ENCODE measurements around the gene PDZD4. TPM values are rescaled to one million over a fixed set of nuclear protein-coding genes. Genes with fewer than 3 reads are reported as not detected.

Gene PDZD4
- total and polyA plus RNA-seq, 4 donors, result 0.15 to 1.8 (median 0.69) TPM

- H3K9me3 ChIP-seq (ENCODE audit: control insufficient read depth in 4 of 4, low read length in 3 of 4), result no peaks in the 10 kb centered on the region
- DNase-seq (ENCODE audit: low spot score), result no peak
- TF ChIP-seq FOXA1 (IDR thresholded peaks at IDR 0.05) (no peak), FOXA2 (IDR thresholded peaks at IDR 0.05) (no peak), GABPA (IDR thresholded peaks at IDR 0.05 in 1 of 2, conservative IDR thresholded peaks at IDR 0.05 in 1 of 2) (no peak), SP1 (IDR thresholded peaks at IDR 0.05) (no peak), CTCF (IDR thresholded peaks at IDR 0.05; ENCODE audit: low read depth, low read length, missing input control) (no peak), HNF4A (conservative IDR thresholded peaks at IDR 0.05) (no peak), MAX (IDR thresholded peaks at IDR 0.05) (no peak), EGR1 (IDR thresholded peaks at IDR 0.05; ENCODE audit: low read depth in 2 of 2) (no peak), JUND (IDR thresholded peaks at IDR 0.05) (no peak), RXRA (IDR thresholded peaks at IDR 0.05) (no peak)
- TF ChIP-seq, protein P1, sequence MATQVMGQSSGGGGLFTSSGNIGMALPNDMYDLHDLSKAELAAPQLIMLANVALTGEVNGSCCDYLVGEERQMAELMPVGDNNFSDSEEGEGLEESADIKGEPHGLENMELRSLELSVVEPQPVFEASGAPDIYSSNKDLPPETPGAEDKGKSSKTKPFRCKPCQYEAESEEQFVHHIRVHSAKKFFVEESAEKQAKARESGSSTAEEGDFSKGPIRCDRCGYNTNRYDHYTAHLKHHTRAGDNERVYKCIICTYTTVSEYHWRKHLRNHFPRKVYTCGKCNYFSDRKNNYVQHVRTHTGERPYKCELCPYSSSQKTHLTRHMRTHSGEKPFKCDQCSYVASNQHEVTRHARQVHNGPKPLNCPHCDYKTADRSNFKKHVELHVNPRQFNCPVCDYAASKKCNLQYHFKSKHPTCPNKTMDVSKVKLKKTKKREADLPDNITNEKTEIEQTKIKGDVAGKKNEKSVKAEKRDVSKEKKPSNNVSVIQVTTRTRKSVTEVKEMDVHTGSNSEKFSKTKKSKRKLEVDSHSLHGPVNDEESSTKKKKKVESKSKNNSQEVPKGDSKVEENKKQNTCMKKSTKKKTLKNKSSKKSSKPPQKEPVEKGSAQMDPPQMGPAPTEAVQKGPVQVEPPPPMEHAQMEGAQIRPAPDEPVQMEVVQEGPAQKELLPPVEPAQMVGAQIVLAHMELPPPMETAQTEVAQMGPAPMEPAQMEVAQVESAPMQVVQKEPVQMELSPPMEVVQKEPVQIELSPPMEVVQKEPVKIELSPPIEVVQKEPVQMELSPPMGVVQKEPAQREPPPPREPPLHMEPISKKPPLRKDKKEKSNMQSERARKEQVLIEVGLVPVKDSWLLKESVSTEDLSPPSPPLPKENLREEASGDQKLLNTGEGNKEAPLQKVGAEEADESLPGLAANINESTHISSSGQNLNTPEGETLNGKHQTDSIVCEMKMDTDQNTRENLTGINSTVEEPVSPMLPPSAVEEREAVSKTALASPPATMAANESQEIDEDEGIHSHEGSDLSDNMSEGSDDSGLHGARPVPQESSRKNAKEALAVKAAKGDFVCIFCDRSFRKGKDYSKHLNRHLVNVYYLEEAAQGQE (IDR thresholded peaks at IDR 0.05), result no peak
- TF ChIP-seq, protein P2, sequence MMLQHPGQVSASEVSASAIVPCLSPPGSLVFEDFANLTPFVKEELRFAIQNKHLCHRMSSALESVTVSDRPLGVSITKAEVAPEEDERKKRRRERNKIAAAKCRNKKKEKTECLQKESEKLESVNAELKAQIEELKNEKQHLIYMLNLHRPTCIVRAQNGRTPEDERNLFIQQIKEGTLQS (IDR thresholded peaks at IDR 0.05), result no peak
- TF ChIP-seq, protein P3, sequence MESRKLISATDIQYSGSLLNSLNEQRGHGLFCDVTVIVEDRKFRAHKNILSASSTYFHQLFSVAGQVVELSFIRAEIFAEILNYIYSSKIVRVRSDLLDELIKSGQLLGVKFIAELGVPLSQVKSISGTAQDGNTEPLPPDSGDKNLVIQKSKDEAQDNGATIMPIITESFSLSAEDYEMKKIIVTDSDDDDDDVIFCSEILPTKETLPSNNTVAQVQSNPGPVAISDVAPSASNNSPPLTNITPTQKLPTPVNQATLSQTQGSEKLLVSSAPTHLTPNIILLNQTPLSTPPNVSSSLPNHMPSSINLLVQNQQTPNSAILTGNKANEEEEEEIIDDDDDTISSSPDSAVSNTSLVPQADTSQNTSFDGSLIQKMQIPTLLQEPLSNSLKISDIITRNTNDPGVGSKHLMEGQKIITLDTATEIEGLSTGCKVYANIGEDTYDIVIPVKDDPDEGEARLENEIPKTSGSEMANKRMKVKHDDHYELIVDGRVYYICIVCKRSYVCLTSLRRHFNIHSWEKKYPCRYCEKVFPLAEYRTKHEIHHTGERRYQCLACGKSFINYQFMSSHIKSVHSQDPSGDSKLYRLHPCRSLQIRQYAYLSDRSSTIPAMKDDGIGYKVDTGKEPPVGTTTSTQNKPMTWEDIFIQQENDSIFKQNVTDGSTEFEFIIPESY (IDR thresholded peaks at IDR 0.05), result no peak
- H3K4me1 ChIP-seq (ENCODE audit: control insufficient read depth in 4 of 4, insufficient read depth in 4 of 4, low read length in 3 of 4), result peaks cover 0 to 5% (median 2%) of the 10 kb centered on the region in 4 donors
- H3K27ac ChIP-seq (ENCODE audit: low read depth in 1 of 2, low read length in 2 of 2), result no peak overlapping the region
- peaks cover 0 to 4% (median 0%) of the 10 kb centered on the region in 4 donors for H3K27me3 ChIP-seq (ENCODE audit: control insufficient read depth in 4 of 4, insufficient read depth in 4 of 4, low read length in 3 of 4)
- no peaks in the 10 kb centered on the region for H3K36me3 ChIP-seq (ENCODE audit: control insufficient read depth in 4 of 4, insufficient read depth in 3 of 4, low read depth in 1 of 4, low read length in 3 of 4)
- WGBS, result 82% methylated on average over 10 of the region's 10 CpGs
- H3K9ac ChIP-seq (ENCODE audit: low read depth in 1 of 2, low read length in 2 of 2), result no peak overlapping the region
- no peak overlapping the region for H3K4me3 ChIP-seq (ENCODE audit: low read depth in 1 of 3, low read length in 3 of 3)
These were observed 2.4 kb upstream of the PDZD4 start for GRCh38 chrX:153832728-153833127.

- Histone ChIP-seq H3K9ac (ENCODE audit: low read depth in 1 of 2, low read length in 2 of 2) (no peak overlapping the region), H3K4me1 (ENCODE audit: control insufficient read depth in 4 of 4, insufficient read depth in 4 of 4, low read length in 3 of 4) (peaks cover 0 to 5% (median 2%) of the 10 kb centered on the region in 4 donors), H3K9me3 (ENCODE audit: control insufficient read depth in 4 of 4, low read length in 3 of 4) (no peaks in the 10 kb centered on the region), H3K27me3 (ENCODE audit: control insufficient read depth in 4 of 4, insufficient read depth in 4 of 4, low read length in 3 of 4) (peaks cover 0 to 4% (median 0%) of the 10 kb centered on the region in 4 donors), H3K27ac (ENCODE audit: low read depth in 1 of 2, low read length in 2 of 2) (no peak overlapping the region), H3K36me3 (ENCODE audit: control insufficient read depth in 4 of 4, insufficient read depth in 3 of 4, low read depth in 1 of 4, low read length in 3 of 4) (no peaks in the 10 kb centered on the region), H3K4me3 (ENCODE audit: low read depth in 1 of 3, low read length in 3 of 3) (no peak overlapping the region)
- no peak for DNase-seq (ENCODE audit: low spot score)
- 63% methylated on average over 23 of the region's 23 CpGs for WGBS
- TF ChIP-seq FOXA2 (IDR thresholded peaks at IDR 0.05) (no peak), NR2F2 (IDR thresholded peaks at IDR 0.05) (no peak), CTCF (IDR thresholded peaks at IDR 0.05; ENCODE audit: low read depth, low read length, missing input control) (no peak), HNF4G (IDR thresholded peaks at IDR 0.05) (no peak), MAX (IDR thresholded peaks at IDR 0.05) (no peak), YY1 (IDR thresholded peaks at IDR 0.05) (no peak), SP1 (IDR thresholded peaks at IDR 0.05) (no peak), HNF4A (conservative IDR thresholded peaks at IDR 0.05) (no peak)
- TF ChIP-seq, protein P1 (IDR thresholded peaks at IDR 0.05), result no peak
These were observed 1.2 kb upstream of the PDZD4 start for GRCh38 chrX:153831429-153832150.

All from liver (tissue), 9 donors.